HG03196 (cell line): Measurements from ENCODE around the gene PRSS27.

ENCODE experiments used
- ATAC-seq: cut with Tn5 transposase; IDR thresholded peaks from one replicate; pipeline ENCODE4 v1.9.1; 2021; ENCODE audit not compliant: unreplicated experiment

Gene PRSS27

DNA sequence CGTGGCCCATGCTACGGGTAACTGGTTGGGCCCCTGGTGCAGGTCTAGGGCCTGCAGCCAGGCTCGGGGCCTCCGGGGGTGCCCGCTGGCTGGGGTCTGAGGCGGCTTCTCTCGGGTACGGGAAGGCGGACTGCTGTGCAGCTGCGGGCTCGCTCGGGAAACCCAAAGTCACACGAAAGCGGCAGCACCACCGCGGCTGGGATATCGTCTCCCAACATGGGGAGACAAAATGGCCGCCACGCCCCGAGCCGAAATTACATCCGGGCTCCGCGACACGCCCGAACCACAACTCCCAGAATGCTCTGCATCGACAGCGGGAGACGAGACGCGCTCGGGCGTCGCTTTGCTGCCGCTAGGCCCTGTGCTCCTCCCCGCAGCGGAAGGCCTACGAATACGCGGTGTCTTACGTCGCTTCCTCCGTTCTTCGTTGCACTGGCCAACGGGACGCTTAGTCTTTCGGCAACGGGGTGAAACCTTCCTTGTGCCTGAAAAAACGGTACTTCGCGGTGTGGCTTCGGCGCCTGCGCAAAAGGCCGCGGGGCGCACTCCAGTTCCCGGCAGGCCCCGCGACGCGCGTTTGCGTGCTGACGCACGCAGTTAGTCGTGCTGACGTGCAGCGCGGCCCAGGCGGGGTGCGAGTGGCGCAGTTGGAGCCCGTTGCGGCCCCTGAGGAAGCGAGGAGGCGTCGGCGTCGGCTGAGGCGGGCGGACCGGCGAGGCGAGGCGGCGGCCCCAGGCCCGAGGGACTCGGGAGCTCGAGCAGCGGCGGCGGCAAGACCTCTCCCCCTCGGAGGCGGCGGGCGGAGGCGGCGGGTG is 32.2 kb upstream of the PRSS27 start, which contains the start of gene SRRM2:
SRRM2 (plus strand) TSS at position 604 of the 815 bp plus-strand sequence. CDS start 3,727 bp downstream, outside the sequence.
- ATAC-seq, result peak; percentile 76

DNA sequence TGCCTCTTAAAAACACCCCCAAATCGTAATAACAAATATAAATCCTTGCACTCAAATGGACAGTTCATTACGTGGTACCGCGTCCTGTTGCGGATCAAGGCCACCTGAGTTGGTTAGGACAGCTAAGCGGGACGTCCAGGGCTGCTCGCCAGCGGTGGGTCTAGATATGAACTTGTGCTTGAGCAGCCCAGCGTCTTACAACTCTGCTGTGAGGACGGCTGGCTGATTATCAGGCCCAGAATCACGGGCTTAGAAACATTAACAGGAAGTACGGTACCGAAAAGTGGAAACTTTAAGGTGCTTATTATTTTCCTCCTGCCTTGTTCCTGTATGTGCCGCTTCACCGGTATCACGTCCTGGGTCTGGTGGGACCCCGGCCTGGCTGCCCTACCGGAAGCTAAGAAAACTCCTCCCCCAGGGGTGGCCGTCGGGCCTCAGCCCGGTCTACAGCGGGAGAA is 31.6 kb upstream of the PRSS27 start:
- peak; percentile 31 for ATAC-seq

DNA sequence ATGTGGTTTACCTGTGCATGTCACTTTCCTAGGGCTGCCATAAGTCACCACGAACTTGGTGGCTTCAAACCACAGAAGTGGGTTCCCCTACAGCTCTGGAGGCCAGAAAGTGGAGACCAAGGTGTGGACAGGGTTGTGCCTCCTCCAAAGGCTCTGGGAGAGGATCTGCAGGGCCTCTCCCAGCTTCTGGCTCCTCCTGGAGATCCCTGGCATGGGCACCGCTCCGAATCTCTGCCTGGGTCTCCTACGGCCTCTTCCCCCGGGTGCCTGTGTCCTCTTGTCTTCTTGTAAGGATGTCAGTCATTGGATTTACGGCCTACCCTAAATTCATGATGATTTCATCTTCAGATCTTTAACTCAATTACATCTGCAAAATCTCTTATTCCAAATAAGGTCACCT is 29.9 kb upstream of the PRSS27 start:
- ATAC-seq, result no peak

DNA sequence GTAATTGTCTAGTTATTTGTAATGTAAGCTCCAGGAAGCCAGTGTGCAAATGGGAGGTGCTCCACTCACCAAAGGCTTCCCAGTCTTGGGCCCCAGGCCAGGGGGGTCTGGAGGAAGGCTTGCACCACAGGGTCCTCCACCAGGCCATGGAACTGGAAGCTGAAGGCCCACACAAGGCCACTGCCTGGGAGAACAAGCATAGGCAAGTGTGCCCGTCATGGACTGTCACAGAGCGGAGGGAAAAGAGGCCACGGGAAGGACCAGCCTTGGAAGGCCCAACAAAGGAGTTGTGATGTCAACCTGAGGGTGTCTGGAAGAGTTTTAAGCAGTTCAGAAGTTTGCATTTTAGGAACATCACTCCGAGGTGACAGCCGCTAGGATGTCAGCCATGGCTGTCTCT is 29.5 kb upstream of the PRSS27 start:
- ATAC-seq, result no peak

DNA sequence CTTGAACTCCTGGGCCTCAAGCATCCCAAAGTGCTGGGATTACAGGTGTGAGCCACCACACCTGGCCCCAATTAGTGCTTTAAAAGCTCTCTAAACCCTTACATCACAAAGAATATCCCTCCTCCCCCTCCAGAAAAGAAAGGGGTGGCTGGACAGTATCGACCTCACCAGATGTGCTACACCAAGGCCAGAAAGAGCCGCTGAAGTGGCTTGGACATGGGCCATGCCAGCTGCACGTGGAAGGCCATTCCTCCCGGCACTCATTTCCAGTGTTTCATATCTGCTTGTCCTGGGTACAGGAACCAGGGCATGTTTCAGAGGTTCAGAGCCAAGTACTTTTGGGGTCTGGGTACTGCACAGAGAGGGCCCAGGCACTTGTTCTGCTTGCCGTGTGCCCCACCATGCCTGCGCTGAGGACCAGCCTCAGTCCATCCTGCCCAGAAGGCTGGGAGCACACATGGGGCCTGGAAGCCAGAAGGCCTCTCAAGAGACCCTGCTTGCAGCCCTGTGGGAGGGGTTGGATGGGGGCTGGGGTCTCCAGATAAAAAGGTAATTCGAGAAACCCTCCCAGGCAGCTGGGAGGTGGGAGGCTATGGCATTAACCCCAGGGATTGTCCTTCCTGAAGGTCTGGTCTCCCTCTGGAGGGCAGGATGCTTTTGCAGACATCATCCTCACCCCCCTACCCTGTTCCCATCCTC is 28.9 kb upstream of the PRSS27 start:
- no peak for ATAC-seq

DNA sequence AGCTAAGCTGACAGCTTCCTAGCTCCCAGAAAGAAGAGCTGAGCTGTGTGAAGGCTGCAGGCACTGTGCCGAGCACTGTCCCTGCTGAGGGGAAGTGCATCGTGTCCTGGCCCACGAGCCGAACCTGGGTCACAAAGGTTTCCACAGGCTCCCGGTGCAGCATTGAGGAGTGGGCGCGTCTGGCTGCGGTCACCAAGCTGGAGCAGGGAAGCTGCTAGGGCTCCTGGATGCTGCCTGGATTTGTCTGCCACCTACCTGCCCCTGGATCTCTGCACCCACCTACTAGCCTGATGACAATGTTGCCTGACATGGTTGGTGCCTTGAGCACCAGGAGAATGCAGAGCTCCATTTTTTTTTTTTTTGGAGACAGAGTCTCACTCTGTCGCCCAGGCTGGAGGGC is 25.9 kb upstream of the PRSS27 start:
- ATAC-seq, result no peak

DNA sequence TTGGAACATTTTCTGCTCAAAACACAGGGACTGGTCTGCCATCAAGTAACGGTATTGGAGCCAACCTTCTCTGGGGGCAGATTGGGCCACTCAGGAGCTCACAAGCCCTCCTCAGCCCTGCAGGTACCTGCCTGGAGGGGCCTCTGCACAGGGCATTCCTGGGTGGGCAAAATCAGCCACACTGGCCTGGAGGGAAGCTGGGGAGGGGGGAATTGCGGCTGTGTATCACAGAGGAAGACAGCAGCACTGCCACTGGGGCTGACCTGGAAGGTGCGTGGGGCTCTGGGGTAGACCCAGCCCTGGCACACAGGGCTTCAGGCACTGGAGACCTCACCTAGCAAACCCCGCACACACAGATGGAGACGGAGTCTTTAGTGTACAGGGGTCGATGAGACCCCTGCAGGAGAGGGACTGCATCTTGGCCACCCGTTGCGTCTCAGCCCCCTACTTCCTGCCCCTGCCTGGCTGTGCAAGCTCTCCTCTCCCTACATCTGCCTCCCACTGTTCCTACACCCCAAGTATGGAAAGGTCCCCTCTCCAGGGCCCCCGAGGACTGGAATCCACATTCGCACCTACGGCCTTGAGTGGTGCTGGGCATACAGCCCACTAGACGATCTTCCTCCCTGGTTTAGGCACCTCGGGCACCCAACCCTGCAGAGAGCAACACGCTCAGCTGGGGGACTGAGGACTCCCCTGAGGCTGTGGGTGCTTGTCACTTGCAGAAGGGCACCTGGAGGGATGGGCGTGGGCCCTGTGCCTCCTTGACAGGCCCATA is 25.3 kb upstream of the PRSS27 start:
- ATAC-seq, result no peak

DNA sequence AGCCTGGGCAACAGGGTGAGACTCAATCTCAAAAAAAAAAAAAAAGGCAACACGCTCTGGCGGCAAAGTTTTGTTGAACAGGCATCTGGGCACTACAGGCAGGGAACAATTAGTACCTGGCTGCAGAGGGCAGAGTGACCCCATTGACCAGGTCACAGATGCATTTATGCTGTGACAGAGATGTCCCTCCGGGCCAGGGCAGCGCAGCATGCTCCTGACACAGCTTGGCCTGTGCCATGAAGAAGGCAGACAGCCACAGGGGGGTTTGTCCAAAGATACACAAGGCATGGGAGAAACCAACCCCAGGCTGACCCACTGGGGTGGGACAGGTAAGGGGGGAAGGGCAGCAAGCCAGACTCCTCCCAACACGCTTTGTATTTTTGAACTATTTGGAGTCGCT is 24.7 kb upstream of the PRSS27 start:
- no peak for ATAC-seq

DNA sequence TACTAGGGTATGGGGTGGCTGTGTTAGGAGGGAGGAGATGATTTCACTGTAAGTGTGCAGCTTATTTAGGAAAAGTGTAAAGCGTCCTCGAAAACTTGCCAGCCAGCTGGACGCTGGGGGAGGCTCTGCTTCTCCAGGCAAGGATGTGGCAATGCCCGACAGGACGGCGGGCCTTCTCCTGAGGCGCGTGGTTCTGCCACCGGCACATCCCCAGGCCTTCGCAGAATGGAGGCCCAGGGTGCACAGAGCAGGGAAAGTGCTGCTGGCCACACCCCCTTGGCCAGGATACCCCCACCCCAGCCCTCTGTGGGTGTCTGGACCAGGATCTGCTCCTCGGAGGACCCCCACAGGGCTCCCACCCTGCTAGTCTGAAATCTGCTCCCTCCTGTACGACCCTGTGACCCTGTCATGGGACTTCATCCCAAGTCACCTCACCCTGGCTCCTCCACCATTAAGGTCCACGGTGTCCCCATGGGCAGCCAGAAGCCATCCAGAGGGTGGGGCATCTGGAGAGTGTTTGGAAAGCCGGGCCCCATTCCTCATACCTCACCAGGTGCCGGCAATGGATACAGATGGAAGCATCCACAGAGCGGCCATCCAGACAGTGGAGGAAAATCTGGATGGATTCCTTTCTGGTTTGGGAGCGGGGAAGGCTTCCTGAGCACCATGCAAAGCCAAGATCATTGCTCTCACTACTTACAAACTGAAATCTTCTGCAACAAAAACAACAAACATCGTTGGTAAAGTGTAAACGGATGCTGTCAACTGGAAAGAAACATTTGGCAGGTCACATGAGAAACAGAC is 23.2 kb upstream of the PRSS27 start:
- ATAC-seq, result no peak

DNA sequence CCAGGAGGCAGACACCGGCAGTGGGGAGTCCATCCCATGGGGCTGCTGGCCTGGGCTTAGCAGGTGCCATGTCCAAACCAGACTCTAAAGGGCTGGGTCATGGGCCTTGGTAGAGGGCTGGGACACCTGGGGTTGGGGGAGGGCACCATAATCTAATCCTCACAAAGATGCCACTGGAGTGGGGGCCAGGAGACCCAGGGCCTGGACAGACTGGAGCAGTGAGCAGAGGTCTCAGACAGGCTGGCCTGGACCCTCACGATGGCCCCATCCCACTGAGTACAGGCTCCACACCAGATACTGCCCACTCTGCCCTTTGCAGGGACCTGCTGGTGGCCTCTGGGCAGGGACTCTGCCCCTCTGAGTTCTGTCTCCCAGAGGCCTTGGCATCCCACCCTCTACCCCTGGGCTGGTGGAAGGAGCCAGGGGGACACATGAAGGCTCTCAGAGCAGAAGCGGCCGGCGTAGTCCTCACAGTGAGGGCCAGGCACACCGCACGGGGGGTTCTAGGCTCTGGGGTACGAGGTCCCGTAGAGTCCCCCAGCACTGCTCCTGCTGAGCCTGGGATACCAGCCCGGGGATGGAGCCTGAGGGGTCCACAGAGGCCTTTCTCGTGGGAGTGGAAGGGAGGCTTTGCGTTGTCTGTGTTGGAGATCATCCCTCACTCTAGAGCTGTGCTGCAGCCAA is 22.4 kb upstream of the PRSS27 start:
- no peak for ATAC-seq

DNA sequence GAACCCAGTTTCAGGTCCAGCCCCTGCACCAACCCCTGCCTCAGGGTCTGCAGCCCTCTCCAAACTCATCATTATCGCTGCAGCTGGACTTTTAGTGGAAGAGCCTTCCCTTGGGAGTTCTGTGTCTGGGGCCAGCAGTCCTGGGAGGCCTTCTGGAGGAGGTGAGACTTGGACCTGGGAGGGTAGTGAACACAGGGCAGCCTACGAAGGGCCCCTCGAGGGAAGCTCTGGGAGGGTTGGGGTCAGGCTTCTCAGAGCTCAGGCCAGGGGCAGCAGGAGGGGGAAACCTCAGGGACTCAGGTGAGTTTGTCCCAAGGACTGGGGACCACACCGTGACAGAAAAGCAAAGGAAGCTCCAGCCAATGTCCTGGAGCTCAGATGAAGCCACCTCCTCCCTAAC is 21.1 kb upstream of the PRSS27 start:
- ATAC-seq, result no peak

DNA sequence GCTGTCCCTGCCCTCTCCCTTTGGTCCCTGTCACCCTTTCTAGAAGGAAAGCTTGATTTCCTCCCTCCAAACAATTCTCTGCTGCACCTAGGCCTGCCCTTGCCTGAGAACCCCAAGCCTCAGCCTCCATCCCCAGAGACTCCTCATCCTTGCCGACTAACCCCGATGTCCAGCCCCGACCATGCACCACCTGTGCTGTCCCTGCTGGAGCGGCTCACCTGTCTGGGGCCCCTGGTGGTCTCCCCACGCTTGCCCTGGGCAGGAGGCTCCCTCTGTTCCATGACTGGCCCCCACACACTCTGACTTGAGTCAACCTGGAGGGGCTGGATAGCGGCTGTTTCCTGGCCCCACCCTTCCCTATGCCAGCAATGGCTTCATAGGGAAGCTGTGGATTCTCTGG is 20.5 kb upstream of the PRSS27 start:
- no peak for ATAC-seq

DNA sequence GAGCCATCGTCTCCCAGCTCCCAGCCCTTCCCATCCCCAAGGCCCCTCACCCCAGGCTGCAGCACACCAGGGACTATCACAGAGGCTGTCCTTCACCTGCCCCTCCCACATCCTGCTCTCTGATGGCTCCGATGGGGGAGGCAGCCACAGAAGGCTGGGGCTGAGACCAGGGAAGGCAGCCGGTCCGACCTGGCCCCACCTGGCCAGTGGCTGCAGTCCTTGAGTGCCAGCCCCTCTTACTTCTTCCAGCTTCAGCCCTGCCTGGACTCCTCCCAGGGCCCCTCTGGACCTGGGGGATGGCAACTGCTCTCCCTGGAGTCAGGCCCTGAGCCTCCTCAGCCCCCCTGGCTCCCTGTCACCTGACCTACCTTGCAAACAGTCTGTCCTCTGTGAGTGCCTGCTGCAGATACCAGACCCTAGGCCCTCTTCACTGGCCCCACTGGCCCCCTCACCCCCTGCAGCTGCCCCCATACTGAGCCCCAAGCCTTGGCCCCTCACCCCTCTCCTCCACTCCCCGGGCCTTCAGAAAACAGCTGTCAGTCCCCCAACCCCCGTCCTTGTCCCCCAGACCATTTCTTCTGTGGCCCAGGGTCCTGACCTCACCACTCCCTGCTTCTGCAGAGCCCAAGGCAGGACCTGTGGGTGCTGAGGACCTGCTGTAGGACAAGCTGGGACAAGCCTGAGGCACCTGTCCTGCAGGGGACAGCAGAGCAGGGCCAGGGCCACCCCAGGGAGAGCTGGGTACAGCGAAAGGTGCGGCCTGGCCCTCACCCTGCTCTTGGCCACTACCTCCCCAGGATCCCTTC is 19.8 kb upstream of the PRSS27 start:
- no peak for ATAC-seq

DNA sequence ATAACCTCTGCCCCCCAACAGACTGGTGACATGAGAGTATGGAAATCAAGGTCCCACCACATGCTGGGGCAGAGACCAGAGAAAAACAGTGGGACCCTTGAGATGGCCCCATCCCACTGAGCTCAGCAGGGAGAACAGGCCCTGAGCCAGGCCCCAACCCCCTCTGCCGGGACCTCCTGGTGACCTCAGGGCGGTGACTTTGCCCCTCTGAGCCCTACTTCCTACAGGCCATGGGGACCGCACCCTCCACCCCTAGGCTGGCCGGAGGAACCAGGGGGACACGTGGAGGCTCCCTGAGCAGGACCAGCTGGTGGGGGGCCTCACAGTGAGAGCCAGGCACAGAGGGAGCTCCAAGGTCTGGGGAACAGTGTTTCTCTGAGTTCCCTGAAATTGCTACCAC is 18.6 kb upstream of the PRSS27 start:
- ATAC-seq, result no peak

DNA sequence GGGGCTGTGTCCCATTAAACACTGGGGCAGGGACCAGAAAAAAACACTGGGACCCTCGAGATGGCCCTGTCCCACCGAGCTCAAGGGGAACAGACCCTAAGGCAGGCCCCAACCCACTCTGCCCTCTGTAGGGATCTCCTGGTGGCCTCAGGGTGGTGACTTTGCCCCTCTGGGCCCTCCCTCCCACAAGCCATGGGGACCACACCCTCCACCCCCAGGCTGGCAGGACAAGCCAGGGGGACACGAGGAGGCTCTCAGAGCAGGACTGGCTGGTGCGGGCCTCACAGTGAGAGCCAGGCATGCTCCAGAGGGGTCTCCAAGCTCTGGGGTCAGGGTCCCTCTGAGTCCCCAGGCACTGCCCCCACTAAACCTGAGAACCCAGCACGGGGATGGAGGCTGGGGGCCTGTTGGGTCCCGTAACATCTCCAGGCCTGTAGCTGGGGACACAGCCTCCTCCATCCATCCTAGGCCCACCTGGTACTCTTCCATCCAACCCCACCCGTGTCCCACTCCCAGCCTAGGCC is 17.9 kb upstream of the PRSS27 start:
- ATAC-seq, result no peak

DNA sequence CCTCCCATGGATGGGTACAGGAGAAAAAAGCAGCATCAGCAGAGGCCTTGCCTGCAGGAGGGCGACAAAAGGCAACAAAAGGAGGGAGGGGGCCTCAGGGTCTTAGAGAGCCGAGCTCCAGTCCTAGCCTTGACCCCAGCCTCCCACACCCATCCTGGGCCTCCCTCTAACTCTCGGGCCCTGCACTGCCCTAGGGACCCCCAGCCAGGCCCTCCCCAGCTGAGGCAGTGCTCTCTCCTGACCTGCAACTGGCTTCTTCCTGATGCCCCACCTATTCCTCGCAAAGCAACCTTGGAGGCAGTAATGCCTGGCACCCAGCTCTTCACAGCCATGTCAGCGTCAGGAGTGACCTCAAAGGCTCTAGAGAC is 17.2 kb upstream of the PRSS27 start:
- ATAC-seq, result no peak

DNA sequence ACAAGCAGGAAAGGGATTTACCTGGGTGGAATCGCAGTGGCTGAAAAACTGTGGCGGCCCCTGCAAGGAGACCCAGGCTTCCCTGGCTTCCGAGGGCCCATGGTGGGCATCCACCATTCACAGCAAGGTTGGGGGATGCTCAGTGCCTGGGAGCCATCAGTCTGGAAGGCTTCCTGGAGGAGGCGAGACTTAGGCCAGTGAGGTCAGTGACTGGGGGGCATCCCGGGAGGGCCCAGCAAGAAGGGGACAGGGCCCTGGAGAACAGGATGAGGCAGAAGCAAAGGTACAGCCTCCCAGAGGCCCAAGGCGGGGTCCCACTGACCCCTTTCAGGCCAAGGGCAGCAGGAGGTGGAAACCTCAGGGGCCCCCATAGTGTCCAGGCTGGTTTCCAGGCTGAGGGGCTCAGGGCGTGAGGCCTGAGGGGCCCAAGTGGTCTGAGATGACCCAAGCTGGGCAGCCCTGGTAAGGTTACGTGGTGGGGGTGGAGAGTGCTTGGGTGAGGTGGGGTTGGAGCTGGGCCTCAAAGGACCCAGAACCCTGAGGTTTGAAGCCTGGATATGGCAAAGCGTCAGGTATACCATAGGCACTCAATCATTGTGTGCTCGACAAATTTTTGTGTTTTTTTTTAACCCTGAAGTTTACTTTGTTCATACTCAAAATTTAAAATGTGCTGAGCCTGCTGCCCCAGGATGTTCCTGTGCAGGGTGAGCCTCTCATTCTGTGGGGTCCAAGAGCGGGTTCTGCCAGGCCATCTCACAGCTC is 16.6 kb upstream of the PRSS27 start:
- no peak for ATAC-seq

DNA sequence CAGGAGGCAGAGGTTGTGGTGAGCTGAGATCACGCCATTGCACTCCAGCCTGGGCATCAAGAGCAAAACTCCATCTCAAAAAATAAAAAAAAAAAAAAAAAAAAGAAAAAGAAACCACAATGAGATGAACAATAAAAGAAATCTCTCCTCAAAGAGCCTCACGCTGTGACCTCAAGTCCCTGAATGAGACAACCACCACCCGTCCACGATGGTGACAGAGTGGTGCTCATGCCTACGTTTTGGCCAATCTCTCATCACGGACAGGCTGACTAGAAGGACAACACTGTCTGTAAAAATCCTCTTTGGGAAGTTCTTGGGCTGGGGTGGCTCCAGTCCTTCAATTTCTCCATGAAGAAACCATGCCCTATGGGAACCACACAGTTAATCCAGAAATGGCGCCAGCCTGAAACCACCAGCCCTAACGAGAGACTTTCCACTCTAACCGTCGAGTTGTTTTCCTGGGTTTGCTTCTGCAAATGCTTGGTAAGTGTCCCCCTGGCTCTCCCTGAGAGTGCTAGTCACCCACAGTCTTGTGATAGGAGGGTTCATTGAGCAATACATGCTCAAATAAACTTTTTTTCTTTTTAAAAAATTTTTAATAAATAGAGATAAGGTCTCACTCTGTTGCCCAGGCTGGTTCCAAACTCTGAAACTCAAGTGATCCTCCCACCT is 15.0 kb upstream of the PRSS27 start:
- no peak for ATAC-seq
